ENCODE measurements around the gene CDC25C. TPM values are rescaled to one million over a fixed set of nuclear protein-coding genes. Genes with fewer than 3 reads are reported as not detected.

CDC25C gene
- total RNA-seq, 4 donors from 2014 or later: 0.17 TPM; not detected in 3

DNA sequence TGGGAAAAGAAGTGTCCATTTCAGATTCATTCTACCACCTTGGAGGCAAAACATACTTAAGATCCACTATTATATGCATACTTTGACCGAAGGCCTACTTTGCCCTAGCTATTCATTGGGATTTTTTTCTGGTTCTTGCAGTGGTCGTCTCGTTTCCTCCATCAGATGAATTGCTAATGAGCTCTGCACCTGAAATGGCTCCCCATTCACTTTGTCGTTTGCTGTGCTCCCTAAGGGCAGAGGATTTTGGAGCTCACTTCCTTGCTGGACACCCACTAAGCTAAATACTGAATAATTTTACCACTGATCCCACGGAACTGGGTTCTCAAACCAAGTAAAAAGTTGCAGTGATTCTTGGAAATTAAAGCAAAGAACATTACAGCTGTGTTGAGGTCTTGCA is 22.8 kb upstream of the CDC25C start:
- Histone ChIP-seq H3K9me3 (peaks cover 0 to 7% (median 2%) of the 10 kb centered on the region in 4 donors), H3K27me3 (no peaks in the 10 kb centered on the region), H3K4me1 (peaks cover 30 to 42% (median 39%) of the 10 kb centered on the region in 4 donors), H3K36me3 (peaks cover 0 to 6% (median under 1%) of the 10 kb centered on the region in 4 donors), H3K27ac (replicated peaks in 1 of 4) (peak overlapping the region; percentile 96 to 98 (median 98)), H3K4me3 (peak overlapping the region; percentile 88 to 97 (median 93))
- TF ChIP-seq EP300 (IDR thresholded peaks at IDR 0.05) (no peak), POLR2A (IDR thresholded peaks at IDR 0.05; ENCODE audit: low read depth) (no peak), POLR2AphosphoS5 (IDR thresholded peaks at IDR 0.05) (no peak)
- TF ChIP-seq, protein P1, sequence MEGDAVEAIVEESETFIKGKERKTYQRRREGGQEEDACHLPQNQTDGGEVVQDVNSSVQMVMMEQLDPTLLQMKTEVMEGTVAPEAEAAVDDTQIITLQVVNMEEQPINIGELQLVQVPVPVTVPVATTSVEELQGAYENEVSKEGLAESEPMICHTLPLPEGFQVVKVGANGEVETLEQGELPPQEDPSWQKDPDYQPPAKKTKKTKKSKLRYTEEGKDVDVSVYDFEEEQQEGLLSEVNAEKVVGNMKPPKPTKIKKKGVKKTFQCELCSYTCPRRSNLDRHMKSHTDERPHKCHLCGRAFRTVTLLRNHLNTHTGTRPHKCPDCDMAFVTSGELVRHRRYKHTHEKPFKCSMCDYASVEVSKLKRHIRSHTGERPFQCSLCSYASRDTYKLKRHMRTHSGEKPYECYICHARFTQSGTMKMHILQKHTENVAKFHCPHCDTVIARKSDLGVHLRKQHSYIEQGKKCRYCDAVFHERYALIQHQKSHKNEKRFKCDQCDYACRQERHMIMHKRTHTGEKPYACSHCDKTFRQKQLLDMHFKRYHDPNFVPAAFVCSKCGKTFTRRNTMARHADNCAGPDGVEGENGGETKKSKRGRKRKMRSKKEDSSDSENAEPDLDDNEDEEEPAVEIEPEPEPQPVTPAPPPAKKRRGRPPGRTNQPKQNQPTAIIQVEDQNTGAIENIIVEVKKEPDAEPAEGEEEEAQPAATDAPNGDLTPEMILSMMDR (IDR thresholded peaks at IDR 0.05): no peak
- DNase-seq (ENCODE audit: extremely low spot score): no peak
- WGBS: 13% methylated on average over 5 of the region's 5 CpGs
- intact Hi-C loops (cut with DNase I): loop anchor here (5.0 kb wide), 1 partner anchor 53 kb away; no protein-coding TSS in a partner anchor

DNA sequence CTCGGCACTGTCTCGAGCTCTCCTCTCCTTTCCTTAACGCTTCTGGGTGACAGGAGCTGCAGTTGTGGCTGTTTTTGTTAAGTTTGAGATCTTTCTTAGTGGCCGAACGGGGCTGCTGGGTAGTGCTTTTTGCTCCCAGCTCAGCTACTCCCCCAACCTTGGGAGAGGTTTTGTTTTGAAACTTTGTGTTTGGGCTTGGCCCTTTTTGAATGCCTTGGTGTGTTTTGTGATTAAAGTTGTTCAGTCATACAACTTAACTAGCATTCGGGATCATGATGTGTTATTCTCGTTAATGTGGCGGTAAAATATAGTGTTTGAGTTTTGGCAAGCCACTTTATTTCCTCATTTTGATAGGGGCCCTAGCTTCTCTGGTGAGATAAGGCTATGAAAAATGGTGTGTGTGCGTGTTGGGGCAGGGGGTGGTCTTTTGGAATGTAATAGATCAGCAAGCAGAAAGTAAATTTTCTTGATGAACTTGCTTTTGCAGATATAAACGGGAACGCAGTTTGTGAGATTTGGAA is 22.0 kb upstream of the CDC25C start:
- H3K4me3 ChIP-seq: peak overlapping the region; percentile 88 to 97 (median 93)
- intact Hi-C loops (cut with DNase I): loop anchor here (2.0 to 5.0 kb wide), 2 partner anchors 15 to 54 kb away; partner anchors contain the start of gene FAM53C
- H3K36me3 ChIP-seq: peaks cover 0 to 14% (median 5%) of the 10 kb centered on the region in 4 donors
- H3K27me3 ChIP-seq: no peaks in the 10 kb centered on the region
- TF ChIP-seq, protein P1 (IDR thresholded peaks at IDR 0.05): no peak
- TF ChIP-seq POLR2A (IDR thresholded peaks at IDR 0.05; ENCODE audit: low read depth) (no peak), POLR2AphosphoS5 (IDR thresholded peaks at IDR 0.05) (no peak), EP300 (IDR thresholded peaks at IDR 0.05) (no peak)
- peaks cover 0 to 7% (median 2%) of the 10 kb centered on the region in 4 donors for H3K9me3 ChIP-seq
- DNase-seq (ENCODE audit: extremely low spot score): no peak
- 0% methylated on average over 11 of the region's 11 CpGs for WGBS
- peaks cover 30 to 42% (median 39%) of the 10 kb centered on the region in 4 donors for H3K4me1 ChIP-seq
- peak overlapping the region; percentile 96 to 98 (median 98) for H3K27ac ChIP-seq (replicated peaks in 1 of 4)

DNA sequence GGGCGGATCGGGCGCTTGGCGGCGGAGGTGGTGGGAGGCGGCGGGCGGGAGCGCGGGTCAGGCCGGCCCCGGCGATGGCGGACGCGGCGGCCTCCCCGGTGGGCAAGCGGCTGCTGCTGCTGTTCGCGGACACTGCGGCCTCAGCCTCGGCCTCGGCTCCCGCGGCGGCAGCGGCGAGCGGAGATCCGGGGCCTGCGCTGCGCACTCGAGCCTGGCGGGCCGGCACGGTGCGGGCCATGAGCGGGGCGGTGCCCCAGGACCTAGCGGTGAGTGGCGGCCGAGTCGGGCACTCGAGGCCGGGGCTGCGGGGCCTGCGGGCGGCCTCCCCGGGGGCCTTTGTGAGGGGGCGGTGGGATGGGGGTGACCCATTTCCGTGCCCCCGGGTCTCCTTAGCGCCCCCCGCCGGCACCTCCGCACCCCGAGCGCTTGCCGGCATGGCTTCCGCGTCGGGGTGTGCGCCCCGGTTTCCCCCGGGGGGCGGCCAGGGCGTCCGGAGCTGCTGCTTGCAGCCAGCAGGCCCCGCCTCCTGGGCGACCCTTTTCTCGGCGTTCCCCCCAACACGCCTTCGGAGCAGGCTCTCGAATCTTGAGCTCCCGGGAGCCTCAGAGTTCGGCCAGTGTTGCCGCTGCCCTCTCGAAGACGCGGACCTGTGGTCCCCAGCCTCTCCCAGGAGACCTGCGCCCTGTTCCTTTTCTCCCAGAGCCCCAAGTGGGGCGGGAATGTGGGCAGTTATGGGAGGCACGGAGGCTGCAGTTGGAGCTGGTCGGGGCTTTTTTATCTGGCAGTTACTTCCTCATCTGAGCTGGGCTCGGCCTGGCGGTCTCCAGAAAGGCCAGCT is 21.3 kb upstream of the CDC25C start:
- H3K9me3 ChIP-seq: peaks cover 0 to 7% (median 2%) of the 10 kb centered on the region in 4 donors
- 0% methylated on average over 16 of the region's 88 CpGs for WGBS

DNA sequence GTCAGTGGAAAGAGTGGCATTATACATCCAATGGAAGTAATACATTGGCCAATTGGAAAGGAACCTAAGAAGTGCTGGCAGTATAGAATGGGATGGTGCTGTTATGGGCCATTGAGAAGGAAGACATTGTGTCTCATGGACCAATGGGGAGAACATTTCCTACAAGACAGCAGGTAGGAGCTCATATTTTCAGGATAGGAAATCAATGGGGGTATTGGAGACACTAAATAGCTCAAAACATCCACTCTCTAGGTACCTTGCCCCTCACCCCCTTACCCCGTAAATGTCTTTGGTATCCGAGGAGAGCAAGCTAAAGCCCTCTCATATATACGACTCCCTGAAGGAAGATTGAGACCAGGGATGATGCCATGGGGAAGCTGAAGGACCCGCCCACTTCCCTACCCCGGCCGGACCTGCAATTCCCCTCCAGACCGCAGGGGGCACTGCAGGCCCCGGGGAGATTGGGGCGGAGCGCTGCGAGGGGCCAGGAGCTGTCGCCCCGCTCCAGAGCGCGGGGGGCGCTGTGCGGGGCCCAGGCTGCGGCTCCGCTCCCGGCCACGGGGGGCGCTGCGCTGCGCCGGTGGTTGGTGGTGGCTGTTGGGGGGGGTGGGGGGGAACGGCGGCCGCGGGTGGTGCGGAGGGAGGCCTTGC is 20.6 kb upstream of the CDC25C start, which contains the start of gene KDM3B:
TSS of gene KDM3B (plus strand) at position 615 of the 651 bp plus-strand sequence. CDS start 111 bp downstream, outside the sequence.
- intact Hi-C loops (cut with DNase I): loop anchor here (2.0 to 5.0 kb wide), 2 partner anchors 13 to 55 kb away; partner anchors contain the start of gene FAM53C
- Histone ChIP-seq H3K27ac (replicated peaks in 1 of 4) (peak within 1 kb of the TSS; percentile 96 to 98 (median 98)), H3K27me3 (no peaks in the 10 kb centered on the region), H3K4me3 (peak within 1 kb of the TSS; percentile 88 to 97 (median 93)), H3K36me3 (peaks cover 4 to 28% (median 19%) of the 10 kb centered on the region in 4 donors), H3K9me3 (peaks cover 0 to 7% (median 2%) of the 10 kb centered on the region in 4 donors), H3K4me1 (peaks cover 30 to 35% (median 34%) of the 10 kb centered on the region in 4 donors)
- TF ChIP-seq EP300 (IDR thresholded peaks at IDR 0.05) (no peak), POLR2AphosphoS5 (IDR thresholded peaks at IDR 0.05) (peak; percentile 33 to 67)
- TF ChIP-seq, protein P1 (IDR thresholded peaks at IDR 0.05): peak; percentile 95 to 99 (median 96)
- DNase-seq (ENCODE audit: extremely low spot score): no peak
- 52% methylated on average over 3 of the region's 30 CpGs for WGBS

More for the DNA sequence above, 21.3 kb upstream of the CDC25C start:
- Histone ChIP-seq H3K27ac (replicated peaks in 1 of 4) (peak overlapping the region; percentile 96 to 98 (median 98)), H3K36me3 (peaks cover 0 to 21% (median 12%) of the 10 kb centered on the region in 4 donors), H3K27me3 (no peaks in the 10 kb centered on the region), H3K4me1 (peaks cover 30 to 42% (median 39%) of the 10 kb centered on the region in 4 donors), H3K4me3 (peak overlapping the region; percentile 88 to 97 (median 93))
- intact Hi-C loops (cut with DNase I): loop anchor here (2.0 to 5.0 kb wide), 2 partner anchors 14 to 54 kb away; partner anchors contain the start of gene FAM53C
- peak in 1 of 2 donors; percentile 58 for TF ChIP-seq POLR2AphosphoS5 (IDR thresholded peaks at IDR 0.05)
- TF ChIP-seq EP300 (IDR thresholded peaks at IDR 0.05): no peak
- TF ChIP-seq, protein P1 (IDR thresholded peaks at IDR 0.05): peak; percentile 18 to 39 (median 38)
- TF ChIP-seq POLR2A (IDR thresholded peaks at IDR 0.05; ENCODE audit: low read depth): no peak
- DNase-seq (ENCODE audit: extremely low spot score): no peak
